Renal cortex interstitium (tissue), 11 donors: ENCODE measurements around the gene GPR142. TPM values are rescaled to one million over a fixed set of nuclear protein-coding genes. Genes with fewer than 3 reads are reported as not detected.
"Not testable (repeated sequence)": the region's sequence is repeated elsewhere in the genome, so short reads cannot be mapped to it uniquely, and the experiment has no call there.

ENCODE experiments used
- DNase-seq, 11 donors: peaks; one replicate each; pipeline ENCODE4 v3.0.0-alpha.2; 2013; ENCODE audit warnings: low read depth in 9 of 11, low spot score in 4 of 11; ENCODE audit errors: extremely low read depth in 1 of 11
- polyA plus RNA-seq, 3 donors: library from polyadenylated mRNA; unstranded; fragments of 120-200 nt; gene quantifications; one replicate each; pipeline ENCODE4 v1.2.1, GENCODE V29; 2013; ENCODE audit not compliant: insufficient read length in 3 of 3

Gene GPR142
- polyA plus RNA-seq, 3 donors: 0.11 TPM; not detected in 2

DNA sequence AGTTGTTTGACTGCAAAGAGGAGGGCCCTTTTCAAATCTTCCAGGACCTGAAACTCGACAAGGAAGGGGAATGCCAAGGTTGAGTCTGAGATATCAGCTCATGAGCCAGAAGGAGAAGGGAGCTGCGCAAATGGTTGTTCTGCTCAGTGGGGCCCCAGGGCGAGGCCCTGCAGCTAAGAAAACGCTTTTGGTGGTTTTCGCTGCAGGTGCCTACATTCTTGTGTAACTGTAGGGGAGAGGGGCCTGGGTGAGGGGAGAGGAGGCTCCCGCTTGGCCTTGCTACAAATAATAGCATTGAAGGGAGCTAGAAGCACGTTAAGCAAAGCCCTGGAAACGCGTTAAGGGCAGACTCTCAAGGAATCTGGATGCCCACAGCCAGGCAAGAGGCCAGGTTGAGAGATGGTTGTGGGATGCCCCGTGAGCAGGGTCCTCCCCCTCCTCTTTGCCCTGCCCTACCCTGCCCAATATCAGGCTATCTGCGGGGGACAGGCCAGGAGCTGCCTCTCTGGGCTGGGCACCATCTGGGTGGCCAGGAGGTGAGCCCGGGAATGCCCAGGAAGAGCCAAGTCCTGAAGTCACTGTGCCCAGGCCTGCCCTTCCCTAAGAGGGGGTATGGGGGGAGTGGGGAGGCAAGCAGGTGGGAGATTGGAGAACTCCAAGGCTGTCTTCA is 21.9 kb downstream of the GPR142 start:
- no peak for DNase-seq

DNA sequence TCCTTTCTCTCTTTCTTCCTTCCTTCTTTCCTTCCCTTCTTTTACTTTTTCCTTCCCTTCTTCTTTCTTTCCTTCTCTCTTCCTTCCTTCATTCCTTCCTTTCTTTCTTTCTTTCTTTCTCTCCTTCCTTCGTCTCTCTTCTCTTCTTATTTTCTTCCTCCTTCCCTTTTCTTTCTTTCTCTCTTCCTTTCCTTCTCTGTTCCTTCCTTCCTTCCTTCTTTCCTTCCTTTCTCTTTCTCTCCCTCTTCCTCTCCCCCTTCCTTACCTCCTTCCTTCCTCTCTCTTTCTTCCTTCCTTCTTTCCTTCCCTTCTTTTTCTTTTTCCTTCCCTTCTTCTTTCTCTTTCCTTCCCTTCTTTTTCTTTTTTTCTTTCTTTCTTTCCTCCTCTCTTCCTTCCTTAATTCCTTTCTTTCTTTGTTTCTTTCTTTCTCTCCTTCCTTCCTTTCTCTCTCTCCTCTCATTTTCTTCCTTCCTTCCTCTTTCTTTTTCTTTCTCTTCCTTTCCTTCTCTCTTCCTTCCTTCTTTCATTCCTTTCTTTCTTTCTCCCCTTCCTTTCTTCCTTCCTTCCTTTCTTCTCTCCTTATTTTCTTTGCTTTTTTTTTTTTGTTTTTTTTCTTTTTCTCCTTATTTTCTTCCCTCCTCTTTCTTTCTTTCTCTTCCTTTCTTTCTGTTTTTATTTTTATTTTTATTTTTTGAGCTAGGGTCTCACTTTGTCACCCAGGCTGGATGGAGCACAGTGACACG is 22.8 kb downstream of the GPR142 start:
- no peak for DNase-seq

DNA sequence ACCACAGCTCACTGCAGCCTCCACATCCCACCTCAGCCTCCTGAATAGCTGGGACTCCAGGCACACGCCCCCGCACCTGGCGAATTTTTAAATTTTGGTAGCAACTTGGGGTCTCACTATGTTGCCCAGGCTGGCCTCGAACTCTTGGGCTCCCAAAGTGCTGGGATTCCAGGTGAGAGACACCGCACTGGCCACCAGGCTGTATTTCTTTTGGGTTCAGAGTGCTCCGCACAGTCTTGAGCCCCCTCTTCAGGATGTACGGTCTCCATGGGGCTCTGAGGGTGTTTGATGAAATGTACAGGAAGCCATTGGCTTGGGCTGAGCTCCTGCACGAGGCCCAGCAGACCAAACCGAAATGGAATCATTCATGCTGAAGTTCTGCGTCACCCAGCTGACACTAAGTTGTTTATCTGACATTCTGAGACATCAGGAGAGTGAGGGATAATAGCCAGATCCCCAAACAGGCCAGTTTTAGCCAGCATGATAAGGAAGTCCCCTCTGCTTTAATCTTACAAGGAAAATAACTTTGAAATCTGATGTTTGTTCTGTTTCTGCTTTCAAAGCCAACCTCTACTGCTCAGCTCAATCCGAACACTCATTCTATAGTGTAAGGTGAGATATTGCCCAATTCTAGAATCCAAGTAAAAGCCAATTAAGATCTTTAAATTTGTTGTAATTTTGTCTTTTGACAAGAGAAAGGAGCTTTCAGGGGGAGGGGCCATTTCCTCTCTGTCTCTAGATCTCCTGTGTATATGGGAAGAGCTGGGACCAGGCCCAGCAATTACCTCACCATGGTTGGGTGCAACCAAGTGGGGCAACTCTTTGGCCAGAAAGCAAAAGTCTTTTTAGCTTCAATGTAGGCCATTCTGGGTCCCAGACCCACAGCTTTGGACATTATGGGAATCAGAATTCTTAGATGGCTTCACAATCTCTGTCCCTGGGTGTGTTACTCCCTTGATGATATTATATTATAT is 23.7 kb downstream of the GPR142 start:
- no peak for DNase-seq

DNA sequence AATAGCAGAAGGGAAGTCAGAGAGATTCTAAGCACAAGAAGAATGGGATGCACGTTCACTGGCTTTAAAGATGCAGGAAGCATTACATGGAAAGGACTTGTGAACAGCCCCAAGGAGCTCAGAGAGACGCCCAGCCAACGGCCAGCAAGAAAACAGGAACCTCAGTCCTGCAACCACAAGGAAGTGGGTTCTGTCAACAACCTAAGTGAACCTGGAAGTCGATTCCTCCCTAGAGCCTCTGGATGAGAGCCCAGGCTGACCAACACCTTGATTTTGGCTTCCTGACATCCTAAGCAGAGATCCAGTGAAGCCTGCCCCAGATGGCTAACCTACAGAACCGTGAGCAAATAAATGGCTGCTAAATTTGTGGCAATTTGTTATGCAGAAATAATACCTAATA is 24.5 kb downstream of the GPR142 start:
- DNase-seq: no peak

DNA sequence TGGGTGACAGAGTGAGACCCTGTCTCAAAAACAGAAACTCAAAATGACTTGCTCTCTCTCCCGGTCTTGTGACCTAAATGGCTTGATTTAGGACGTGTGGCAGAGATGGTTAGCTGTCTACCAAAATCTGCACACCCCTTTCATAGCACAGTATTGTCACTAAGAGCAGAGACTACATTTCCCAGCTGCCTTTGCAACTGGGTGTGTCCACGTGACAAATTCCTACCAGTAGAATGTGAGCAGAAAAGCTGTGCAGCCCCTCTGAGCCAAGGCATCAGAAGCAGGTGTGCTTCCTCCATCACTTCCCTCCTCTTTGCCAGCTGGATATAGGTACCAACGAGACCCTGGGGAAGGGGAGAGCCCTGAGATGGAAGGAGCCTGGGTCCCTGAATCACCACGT is 25.5 kb downstream of the GPR142 start:
- no peak for DNase-seq

DNA sequence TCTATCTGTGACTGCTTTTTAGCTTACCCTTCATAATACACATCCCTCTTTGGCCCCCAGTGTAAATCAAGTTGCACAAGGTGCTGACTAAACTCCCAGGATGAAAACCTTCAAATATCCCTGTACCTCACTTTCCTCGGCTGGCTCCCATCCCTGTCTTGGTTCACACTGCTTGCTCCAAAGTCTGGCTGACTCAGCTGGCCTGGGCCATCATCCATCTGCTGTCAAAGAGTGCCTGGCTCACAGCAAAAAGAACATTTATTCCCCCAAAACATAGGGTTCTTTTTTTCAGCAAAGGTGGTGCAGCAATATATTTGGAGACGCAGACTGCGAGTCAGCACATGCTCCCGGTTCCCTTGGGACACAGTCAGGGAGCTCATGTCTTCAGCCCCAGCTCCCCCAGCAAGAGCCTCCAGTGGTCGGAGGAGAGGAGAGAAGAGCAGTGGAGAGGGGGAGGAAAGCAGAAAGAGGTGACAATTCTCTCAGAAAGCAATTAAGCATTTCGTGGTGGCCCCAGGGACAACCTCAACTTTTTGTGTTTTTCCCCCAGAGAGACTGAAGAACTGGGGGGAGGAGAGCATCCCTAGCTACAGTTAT is 26.1 kb downstream of the GPR142 start:
- no peak for DNase-seq

DNA sequence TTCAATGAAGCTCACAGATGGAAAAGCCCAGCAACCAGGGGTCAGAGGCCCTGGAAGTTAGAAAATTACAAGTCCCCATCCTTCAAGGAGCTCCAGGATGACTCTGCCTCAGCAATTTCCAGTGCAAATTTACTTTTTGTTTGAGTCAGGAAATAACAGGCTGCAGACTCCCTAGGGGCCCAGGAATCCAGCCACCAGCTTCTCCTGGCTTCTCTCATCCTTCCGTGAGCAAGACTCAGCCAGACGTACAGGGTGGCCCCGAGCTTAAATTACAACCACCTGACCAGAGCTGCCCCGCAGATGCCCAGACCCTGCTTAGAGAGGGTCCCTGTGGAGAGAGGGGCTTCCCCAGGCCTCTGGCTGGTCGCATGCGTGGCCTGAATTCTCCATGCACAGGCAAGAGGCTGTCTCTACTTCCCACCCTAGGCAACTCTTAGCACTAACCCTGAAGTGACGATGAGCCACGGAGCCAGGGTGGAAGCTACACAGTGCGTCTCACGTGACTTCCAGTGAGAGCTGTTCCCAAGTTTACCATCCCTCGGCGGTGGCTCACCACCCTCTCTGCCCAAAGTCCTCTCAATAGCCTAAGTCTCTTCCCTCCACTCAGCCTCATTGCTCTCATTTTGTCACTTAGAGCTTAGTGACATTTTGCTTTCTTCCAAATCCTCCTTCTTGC is 27.1 kb downstream of the GPR142 start:
- DNase-seq: no peak

DNA sequence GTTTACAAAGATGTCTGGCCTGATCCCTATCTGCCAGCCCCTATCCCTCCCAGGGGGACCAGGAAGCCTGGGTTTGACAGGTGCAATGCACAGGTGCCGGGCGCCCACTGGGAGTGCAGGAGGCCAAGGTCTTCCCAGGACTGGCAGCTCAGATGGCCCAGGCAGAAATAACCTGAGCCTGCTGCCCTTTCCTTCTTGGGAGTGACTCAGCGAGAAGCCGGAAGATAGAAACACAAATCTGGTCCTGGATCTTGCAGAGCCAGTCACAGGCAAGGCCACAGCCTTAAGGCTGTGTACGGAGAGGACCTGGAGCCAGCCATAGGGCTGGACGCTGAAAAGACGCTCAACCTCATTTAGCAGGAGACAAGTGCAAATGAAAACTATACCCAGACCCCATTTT is 27.7 kb downstream of the GPR142 start:
- no peak for DNase-seq

DNA sequence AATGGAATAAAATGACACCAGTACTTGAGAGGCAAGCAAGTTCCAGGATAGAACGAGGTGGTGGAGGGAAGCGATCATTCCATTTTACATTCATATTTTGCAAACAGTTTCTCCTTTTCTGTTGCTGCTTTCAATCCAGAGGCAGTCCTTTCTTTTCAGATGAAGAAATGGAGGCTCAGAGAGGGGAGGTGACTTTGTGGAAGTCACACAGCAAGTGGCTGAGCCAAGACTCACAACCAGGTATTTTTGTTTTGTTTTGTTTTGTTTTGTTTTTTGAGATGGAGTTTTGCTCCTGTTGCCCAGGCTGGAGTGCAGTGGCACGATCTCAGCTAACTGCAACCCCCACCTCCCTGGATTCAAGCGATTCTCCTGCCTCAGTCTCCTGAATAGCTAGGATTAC is 29.3 kb downstream of the GPR142 start:
- DNase-seq: no peak

DNA sequence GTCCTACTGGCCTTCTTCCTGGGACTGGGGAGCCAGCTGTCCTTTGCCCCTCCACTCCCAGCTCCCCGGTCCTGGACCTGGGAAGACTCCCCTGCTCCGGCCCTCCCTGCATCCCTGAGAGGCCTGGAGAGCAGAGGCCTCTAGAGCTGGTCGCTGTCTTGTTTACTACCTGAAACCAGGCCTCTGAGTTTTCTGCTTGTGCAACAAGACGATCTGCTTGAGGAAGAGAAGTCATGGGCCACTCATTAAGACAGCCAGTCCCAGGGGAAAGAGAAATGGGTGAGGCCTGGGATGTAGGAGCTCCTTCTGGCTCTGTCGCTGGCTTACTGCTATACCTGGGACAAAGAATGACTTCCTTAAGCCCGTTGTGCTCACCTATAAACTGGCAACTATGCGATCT is 34.7 kb downstream of the GPR142 start:
- no peak for DNase-seq

DNA sequence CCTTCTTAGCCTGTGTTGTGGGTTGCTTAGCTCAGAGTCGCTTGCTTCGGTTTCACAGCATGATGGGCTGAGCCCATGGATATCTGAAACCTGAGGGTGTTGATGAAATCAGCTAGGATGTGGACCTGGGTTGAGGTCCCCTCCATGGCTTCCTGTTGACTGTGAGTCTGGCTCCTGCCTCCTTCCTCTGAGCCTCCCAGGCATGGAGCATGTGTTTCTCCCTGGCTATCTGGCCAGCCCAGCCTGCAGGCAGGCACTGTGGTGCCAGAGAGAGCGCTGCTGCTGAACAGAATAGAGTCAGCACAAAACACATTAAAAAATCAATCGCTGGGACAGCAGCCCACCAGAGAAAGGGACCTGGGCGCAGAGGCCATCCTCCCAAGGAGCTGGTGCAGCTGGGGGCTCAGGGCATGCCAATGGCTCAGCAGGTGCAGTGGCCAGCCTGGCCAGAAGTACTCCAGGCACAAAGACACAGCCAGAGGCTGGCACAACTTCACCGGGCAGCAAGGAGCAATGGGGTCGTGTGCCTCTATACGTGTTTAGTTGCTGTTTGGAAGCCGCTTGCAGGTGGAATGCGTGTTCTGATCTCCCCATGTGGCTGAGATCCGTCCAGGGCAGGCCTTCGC is 36.3 kb downstream of the GPR142 start:
- DNase-seq: no peak

DNA sequence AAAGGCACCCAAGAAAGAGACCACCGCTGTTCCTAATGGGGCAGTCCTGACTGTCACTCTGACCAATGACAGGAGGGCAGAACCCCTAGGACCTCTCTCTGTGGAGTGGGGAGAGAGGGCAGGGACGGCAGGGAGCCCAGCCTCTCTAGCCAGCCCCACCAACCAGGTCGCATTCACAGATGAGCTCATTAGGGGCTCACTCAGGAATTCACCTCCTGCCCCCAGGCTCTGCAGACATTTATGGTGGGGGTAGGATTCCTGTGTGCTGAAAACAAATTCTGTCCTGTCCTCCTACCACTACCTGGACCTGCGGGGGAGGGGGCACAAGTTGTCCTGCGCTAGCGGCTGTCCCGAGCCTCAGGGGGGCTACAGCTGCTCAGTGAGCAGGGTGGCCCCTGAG is 36.9 kb downstream of the GPR142 start:
- DNase-seq: no peak

DNA sequence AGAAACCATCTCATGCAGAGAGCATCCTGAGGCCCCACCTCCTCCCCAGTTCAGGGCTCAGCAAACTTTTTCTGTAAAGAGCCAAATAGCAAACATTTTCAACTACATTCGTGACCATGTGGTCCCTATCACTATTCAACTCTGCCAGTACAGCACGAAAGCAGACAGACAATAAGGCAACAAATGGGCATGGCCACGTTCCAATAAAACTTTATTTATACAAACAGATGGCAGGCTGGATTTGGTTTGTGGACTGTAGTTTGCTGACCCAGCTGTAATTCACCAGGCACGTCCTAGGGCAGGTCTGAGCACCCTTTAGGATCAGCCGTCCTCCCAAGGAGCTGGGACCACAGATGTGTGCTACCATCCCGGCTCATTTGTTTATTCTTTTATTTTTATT is 37.5 kb downstream of the GPR142 start:
- no peak for DNase-seq

DNA sequence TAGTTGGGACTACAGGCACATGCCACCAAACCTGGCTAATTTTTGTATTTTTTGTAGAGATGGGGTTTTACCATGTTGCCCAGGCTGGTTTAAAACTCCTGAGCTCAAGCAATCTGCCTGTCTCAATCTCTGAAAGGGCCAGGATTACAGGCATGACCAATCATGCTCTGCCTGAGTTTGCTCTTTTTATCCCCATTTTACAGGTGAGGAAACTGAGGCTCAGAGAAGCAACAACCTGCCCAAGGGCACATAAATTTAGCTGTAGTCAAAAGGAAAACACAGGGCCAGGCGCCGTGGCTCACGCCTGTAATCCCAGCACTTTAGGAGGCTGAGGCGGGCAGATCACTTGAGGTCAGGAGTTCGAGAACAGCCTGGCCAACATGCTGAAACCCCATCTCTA is 38.0 kb downstream of the GPR142 start:
- DNase-seq: not testable (repeated sequence)

DNA sequence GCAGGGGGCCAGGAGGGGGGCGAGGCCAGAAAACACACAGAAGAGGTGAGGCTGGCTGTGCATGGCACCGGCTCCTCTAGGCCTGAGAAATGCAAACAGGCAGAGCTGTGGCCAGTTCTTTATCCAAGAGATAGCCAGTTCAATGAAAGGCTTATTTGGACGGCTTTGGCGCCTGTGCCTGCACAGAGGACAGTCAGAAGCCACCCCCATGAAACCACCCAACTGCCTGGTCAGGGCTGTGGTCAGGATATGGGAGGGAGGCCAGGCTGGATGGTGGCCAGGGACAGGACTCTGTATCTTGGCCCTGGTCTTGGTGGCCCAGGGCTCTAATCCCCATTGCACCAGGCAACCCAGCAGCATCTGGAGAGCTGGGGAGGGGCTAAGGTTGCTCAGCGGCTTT is 40.1 kb downstream of the GPR142 start:
- DNase-seq: no peak

DNA sequence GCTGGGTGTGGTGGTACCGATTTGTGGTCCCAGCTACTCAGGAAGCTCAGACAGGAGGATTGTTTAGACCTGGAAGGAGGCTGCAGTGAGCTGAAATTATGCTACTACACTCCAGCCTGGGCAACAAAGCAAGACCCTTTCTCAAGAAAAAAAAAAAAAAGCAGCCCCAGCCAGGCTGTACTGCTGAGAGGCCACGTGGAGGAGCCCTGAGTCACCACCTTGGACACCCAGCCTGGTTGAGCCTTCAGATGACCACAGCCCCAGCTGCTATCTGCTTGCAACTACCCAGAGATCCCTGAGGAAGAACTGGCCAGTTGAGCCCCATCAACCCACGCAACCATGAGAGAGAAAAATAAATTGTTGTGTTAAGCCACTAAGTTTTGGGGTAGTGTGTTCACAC is 41.0 kb downstream of the GPR142 start:
- DNase-seq: no peak

DNA sequence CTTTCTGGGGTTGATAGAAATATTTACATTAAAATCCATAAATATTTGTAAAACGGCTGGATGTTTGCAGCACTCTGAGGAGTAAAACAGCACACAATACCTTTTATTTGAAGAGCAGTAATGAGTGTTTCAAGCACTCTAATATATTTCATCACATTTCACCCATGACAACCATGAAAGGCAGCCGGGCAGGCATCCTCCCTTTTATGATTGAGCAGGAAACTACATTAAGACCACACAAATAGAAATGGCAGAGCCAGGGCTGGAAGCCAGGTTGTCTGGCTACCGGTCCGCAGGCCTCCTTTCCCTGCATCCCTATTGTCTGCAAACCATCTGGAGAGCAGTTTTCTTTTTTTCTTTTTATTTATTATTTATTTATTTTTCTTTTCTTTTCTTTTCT is 41.5 kb downstream of the GPR142 start:
- DNase-seq: no peak

DNA sequence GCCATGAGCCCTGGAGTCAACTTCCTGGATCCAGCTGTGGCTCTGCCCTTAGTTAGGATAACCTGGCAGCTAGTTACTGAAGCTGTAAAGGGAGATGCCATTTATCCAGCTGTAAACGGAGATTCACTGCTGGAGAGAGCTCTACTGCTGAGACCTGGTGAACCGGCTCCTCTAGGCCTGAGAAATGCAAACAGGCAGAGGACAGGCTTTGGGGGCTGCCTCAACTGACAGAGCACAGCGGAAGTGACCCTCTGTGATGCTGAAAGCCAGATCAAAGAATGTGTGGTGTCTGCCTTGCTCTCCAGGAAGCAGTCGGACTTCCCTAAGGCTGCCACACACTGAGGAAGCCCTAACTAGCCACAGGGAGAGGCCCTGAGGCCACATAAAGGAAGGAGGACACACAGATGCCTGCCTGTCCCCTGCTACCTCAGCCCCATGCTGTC is 42.7 kb downstream of the GPR142 start:
- no peak for DNase-seq
